Loucy (cell line): ENCODE data around the gene CCDC71L.

Experiments used
- CTCF ChIP-seq: fragments of 200-600 bp; sonication (generic); conservative IDR thresholded peaks from 2 replicates; pipeline ENCODE4 v1.5.1; 2014; ENCODE audit warnings: mild to moderate bottlenecking, antibody characterized with exemption, low read length
- EZH2phosphoT487 ChIP-seq: fragments of 200-600 bp; IDR thresholded peaks from 2 replicates; pipeline ENCODE4 v1.6.1; 2018; ENCODE audit warnings: antibody characterized with exemption, mild to moderate bottlenecking, moderate library complexity, borderline replicate concordance

GRCh38 chr7:106619213-106619612 lies 41.7 kb downstream of the CCDC71L start:
- TF ChIP-seq CTCF (no peak), EZH2phosphoT487 (no peak)
